Thyroid gland (tissue), 4 donors: ENCODE data around the gene P2RX3.

Experiments
- CTCF ChIP-seq, 6 experiments: fragments of 200-600 bp in 3 of 6; fragments of 450-650 bp in 3 of 6; sonication (generic) in 3 of 6; IDR thresholded peaks; one replicate each; pipeline ENCODE4 v1.5.1; 2016 to 2019; ENCODE audit warnings: antibody characterized with exemption in 6 of 6, mild to moderate bottlenecking in 2 of 6, inconsistent platforms in 1 of 6, moderate library complexity in 1 of 6
- POLR2A ChIP-seq, 2 donors: fragments of 450-650 bp; IDR thresholded peaks; one replicate each; pipeline ENCODE4 v1.6.1; 2017; ENCODE audit warnings: antibody characterized with exemption in 2 of 2, mild to moderate bottlenecking in 2 of 2, moderate library complexity in 1 of 2

DNA sequence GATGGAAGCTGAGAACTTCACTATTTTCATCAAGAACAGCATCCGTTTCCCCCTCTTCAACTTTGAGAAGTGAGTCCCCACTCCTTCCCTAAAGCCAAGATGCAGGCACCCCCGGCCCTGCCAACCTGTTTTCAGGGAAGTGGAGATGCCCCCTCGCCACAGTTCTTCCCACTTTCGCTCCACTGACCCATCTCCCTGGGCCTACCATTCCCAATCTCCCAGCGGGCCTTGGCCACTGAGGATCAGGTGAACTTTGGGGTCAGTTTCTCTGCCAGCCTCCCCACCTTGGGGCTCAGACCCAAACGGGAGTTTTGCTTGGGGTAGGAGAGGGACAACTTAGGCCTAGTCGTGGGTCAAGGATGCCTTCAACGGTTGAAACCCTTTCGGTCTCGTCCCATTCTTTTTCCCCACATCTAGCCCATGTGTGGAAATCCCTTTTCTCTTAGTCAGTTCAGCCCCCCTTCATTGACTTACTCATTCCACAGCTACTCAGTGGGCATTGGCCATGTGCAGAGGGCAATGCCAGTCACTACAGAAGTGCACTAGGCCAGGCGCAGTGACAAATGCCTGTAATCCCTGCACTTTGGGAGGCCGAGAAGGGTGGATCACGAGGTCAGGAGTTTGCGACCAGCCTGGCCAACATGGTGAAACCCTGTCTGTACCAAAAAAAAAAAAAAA lies 10.6 kb downstream of the P2RX3 start:
- TF ChIP-seq CTCF (IDR thresholded peaks at IDR 0.05) (no peak), POLR2A (IDR thresholded peaks at IDR 0.05) (no peak)
